ENCODE measurements around the gene NDUFB10.

Gene NDUFB10

DNA sequence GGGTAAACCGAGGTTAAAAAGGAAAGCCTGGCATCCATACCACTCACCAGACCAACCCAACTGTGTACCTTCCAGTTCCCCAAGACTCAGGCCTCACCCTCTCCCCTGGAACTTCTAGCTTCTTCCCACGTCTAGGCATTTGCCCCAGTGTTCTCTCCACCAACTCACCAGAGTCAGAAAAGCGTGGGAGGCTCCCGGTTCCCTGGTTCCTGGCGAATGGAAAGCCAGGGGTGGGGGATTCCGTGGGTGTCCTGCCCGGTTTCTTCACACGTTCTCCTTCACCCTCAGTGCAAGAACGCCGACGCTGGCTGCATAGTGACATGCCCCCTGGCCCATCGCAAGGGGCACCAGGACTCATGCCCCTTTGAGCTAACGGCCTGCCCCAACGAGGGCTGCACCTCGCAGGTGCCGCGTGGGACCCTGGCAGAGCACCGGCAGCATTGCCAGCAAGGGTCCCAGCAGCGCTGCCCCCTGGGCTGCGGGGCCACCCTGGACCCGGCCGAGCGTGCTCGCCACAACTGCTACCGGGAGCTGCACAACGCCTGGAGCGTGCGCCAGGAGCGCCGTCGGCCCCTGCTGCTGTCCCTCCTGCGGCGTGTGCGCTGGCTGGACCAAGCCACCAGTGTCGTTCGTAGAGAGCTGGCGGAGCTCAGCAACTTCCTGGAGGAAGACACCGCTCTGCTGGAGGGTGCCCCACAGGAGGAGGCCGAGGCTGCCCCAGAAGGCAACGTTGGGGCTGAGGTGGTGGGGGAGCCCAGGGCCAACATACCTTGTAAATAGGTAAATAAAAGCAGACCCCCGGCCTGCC lies 9.0 kb downstream of the NDUFB10 start:
- DNase-seq (ENCODE audit: low read depth in 2 of 2, low spot score in 1 of 2) = no peak

DNA sequence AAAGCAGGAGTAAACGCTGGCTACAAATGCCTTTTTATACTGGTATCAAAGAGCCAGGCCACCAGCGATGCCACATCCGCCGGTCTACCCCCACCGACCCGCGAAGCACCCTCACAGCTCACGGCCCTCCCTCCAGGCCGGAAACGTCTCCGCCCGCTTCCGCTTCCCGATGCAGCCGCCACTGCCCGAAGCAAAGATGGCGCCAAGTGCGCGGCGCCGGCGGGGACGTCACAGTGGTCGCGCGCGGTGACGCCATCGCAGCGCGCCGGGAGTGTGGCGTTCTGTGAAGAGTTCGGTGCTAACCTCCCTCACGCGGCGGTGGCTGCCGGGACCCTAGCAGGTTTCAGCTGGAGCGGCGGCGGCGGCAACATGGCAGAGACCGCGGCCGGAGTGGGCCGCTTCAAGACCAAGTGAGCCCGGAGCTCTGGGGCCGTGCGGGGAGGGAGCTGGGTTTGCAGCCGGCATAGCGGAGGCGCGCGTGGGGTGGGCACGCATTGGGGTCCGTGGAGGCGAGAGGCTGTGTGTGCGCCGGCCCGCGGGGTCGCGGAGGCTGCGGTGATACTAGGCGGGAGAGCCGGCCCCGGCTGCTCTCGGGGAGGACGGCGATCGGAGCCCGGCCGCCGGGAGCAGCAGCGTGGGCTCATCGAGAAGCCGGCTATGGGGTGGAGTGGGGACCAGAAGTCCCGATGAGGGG lies 12.6 kb downstream of the NDUFB10 start, which contains the start of gene TBL3:
Gene TBL3 (plus strand): TSS at position 258 of the 694 bp plus-strand sequence. CDS start 112 bp downstream, at position 370.
- DNase-seq (ENCODE audit: low read depth in 2 of 2, low spot score in 1 of 2) = peak; percentile 92 to 93

DNA sequence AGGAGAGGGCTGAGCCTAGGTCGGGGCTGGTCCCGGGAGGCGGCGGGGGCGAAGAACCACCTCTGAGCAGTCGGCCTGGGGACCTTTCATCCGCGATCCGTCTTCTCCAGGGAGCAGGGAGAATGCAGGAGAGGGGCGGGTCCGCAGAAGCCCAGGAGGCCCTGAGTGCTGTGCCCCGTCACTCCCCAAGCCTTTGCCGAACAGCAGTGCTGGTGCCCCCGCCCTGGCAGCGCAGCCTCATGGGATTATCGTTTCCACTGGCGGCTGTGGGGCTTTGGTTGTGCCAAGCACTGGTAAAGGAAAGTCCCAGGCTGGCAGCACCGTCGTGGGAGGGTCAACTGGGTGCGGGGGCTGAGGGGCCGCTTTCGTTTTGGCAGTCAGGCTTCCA lies 13.1 kb downstream of the NDUFB10 start:
- no peak for DNase-seq (ENCODE audit: low read depth in 2 of 2, low spot score in 1 of 2)

DNA sequence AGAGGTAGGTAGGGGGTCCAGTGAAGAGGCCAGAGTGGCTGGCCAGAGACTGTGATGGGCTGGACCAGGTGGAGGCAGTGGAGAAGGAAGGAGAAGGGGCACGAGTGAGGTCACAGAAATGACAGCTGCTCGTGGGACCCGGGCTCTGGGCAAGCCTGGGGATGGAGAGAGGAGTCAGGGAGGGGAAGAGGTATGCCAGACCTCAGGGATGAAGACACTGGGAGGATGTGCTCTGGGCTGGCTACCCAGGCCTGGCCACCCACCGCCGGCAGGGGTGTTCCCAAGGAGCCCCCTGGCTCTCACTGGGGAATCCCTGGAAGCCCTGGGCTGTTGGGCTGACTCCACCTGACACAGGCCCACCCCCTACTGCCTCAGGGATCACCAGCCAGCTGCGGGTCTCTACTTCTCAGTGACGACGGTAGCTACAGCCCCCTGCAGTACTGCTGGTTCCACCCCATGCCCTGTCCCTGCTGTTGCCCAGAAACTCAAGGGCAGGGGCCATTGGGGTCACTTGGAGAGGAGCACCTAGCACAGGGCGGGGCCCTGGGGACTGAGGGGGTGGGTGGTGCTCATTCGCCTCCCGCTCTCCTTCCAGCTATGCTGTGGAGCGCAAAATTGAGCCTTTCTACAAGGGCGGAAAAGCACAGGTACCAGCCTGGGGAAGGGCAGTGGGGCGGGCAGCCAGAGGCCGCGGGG lies 14.3 kb downstream of the NDUFB10 start:
- no peak for DNase-seq (ENCODE audit: low read depth in 2 of 2, low spot score in 1 of 2)

DNA sequence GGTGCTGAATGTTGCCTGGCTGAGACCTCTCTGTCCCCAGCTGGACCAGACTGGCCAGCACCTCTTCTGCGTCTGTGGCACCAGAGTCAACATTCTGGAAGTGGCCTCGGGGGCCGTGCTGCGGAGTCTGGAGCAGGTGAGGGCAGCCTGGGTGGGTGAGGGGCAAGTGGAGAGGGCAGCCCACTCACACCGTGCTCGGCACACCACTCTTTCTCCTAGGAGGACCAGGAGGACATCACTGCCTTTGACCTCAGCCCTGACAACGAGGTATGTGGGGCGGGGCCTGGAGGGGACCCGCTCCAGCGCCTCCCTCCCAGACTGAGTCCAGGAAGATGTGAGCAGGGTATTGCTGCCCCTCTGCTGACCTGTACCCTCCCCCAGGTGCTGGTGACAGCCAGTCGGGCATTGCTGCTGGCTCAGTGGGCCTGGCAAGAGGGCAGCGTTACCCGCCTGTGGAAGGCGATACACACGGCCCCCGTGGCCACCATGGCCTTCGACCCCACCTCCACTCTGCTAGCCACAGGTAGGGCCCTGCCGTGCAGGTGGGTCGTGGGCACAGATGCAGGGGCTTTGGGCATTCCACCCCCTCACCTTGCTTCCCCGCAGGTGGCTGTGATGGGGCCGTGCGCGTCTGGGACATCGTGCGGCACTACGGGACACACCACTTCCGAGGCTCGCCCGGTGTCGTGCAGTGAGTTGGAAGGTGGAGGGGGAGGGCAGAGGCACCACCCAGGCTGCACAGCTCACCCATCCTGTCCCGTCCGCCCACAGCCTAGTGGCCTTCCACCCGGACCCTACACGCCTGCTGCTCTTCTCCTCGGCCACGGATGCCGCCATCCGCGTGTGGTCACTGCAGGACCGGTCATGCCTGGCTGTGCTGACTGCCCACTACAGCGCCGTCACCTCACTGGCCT lies 15.1 kb downstream of the NDUFB10 start:
- no peak for DNase-seq (ENCODE audit: low read depth in 2 of 2, low spot score in 1 of 2)

DNA sequence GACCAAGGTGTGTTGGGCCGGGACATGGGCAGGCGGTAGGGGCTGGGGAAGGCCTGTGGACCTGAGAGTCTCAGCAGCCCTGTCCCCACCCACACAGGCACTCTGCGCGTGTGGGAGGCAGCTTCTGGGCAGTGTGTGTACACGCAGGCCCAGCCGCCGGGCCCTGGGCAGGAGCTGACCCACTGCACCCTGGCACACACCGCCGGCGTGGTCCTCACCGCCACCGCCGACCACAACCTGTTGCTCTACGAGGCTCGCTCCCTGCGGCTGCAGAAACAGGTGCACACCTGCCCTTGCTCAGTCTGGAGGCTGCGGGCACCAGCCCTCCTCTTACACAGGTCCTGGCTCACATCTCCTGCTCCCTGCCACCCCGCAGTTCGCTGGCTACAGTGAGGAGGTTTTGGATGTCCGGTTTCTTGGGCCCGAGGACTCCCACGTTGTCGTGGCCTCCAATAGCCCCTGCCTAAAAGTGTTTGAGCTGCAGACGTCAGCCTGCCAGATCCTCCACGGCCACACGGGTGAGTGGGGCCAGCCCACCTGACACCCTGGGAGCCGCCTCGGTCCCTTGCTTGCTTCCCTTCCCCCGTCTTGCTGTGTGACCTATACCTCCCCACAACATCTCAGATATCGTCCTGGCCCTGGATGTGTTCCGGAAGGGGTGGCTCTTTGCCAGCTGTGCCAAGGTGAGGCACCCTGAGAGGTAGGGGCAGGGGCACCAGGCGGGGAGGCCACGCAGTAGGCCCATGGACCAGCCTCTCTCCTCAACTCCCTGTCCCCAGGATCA lies 16.3 kb downstream of the NDUFB10 start:
- no peak for DNase-seq (ENCODE audit: low read depth in 2 of 2, low spot score in 1 of 2)

DNA sequence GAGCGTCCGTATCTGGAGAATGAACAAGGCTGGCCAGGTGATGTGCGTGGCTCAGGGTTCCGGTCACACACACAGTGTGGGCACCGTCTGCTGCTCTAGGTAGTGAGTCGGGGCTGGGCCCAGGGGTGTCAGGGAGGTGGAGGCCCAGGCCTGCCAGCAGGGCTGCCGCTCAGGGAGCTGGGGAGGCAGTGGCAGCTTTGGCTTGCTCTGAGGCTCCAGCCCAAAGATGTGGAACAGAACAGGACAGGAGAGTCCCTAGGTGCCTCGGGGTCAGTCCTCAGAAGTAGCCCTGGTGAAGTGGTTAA lies 16.8 kb downstream of the NDUFB10 start:
- DNase-seq (ENCODE audit: low read depth in 2 of 2, low spot score in 1 of 2) = no peak

DNA sequence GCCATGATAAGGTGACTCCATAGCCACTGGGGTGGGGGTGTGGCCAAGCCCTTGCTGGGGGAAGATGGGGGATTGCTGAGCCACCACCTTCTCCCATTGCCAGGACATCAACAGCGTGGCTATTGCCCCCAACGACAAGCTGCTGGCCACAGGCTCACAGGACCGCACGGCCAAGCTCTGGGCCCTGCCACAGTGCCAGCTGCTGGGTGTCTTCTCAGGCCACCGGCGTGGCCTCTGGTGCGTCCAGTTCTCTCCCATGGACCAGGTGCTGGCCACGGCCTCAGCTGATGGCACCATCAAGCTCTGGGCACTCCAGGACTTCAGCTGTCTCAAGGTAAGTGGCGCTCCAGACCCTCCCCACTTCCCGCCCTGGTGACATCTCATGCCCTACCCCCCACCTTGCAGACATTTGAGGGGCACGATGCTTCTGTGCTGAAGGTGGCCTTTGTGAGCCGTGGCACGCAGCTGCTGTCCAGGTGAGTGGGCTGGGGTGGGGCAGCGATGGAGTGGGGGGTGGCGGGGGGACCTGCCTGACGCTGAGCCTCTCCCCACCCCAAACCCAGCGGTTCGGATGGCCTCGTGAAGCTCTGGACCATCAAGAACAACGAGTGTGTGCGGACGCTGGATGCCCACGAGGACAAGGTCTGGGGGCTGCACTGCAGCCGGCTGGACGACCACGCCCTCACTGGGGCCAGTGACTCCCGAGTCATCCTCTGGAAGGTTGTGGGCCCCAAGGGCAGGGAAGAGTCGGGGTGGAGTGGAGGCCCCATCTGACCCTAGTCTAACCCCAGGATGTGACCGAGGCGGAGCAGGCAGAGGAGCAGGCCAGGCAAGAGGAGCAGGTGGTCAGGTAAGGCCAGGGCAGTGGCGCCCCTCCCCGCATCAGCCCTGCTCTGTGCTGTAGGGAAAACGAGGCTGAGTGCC lies 17.9 kb downstream of the NDUFB10 start:
- no peak for DNase-seq (ENCODE audit: low read depth in 2 of 2, low spot score in 1 of 2)

DNA sequence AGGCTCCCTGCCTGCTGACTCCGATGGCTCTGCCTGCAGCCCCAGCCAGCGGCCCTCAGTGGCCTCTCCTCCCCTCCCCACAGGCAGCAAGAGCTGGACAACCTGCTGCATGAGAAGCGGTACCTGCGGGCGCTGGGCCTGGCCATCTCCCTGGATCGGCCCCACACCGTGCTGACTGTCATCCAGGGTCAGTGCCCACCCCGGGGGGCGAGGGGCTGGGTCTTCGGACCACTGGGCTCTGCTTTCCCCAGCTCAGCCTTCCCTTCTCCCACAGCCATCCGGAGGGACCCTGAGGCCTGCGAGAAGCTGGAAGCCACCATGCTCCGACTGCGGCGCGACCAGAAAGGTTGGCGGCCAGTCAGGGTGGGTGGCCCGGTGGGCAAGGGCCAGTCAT lies 18.5 kb downstream of the NDUFB10 start:
- no peak for DNase-seq (ENCODE audit: low read depth in 2 of 2, low spot score in 1 of 2)

DNA sequence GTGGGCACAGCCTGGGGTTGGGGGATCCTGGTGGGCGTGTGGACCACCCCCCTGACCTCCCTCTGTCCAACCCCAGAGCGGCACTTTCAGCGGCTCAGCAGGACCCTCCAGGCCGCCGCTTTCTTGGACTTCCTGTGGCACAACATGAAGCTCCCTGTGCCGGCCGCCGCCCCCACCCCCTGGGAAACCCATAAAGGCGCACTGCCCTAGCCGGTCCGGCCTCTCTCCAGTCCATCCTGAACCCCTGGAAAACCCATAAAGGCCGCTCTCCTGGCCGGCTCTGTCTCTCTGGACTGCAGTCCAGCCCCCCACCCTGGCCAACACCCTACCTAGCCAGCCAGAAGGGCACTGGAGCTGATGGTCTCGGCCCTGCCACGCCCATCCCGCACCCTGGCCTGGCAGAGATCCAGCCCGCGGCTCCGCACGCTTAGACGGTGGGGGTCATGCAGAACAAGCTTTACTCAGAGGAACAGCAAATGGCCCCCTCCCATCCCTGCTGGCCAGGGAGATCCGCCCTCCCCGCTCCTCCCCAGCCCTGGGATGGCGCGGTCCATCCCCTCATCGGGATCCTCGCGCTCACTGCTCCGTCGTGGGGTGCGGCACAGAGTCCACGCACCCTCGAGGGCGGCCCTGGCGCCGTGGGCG lies 19.3 kb downstream of the NDUFB10 start:
- no peak for DNase-seq (ENCODE audit: low read depth in 2 of 2, low spot score in 1 of 2)

DNA sequence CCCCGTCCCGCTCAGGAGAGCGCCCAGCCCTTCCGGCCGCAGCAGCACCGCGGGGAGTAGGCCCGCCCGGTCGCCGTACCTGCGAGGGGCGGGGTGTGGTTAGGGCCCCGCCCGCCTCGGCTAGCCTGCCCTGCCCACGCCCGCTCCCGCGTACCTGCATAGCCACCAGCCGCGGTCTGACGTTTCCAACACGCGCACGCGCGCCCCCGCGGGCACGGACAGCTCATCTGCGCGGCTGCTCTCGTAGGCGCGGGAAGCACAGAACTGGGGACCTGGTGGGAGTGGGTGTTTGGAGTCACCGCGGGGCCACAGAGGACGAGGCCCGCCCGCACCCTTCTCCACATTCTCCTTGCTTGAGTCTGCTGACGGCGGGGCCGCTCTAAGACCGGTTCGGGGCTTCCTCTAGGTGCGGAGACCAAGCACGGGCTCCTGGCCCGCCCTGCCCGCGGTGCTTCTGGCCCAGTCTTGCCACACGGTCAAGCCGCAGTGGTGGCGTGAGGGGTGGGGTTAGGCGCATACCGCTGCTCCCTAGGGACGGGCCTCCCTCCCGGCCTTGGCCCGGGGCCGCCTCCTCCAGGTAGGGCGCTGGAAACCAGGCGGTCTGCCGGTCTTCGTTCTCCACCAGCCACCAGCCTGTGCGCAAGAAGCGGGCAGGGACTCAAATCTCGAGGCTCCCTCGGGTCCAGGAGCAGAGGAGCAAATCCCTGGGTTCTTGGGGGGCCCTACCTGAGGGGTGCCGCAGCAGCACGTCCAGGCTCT lies 20.1 kb downstream of the NDUFB10 start:
- no peak for DNase-seq (ENCODE audit: low read depth in 2 of 2, low spot score in 1 of 2)

DNA sequence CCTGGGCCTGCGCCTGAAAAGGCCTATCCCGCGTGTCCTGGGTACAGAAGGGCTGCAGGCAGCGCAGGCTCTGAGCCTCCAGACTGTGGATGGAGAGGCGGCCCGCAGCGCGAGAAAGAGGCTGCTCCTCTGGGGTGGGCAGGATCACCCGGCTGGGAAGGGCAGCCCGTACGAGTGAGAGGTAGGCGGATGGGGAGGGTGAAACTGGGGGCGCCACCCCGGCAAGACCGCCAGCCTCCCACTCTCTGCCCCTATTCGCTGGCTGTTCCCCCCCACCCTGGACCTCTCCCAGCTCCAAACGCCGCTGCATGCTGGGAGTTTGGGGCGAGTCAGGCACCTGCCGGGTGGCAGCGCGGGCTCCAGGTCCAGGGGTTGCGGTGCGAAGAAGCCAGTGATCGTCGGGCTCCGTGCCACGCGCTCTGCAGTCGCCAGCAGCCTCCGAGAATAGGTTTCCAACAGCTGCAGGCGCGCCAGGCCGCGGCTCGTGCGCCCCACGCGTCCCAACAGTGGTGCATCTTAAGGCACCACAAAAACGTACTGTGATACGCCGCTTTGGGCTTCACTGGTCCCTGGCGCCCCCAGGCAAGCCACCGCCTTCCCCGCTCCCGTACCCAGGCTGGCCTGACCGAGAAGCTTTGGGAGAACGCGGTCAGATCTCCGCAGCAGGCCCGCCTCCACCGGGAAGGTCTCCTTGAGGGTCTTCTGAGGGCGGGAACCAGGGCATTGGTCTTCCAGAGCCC lies 20.9 kb downstream of the NDUFB10 start:
- no peak for DNase-seq (ENCODE audit: low read depth in 2 of 2, low spot score in 1 of 2)

DNA sequence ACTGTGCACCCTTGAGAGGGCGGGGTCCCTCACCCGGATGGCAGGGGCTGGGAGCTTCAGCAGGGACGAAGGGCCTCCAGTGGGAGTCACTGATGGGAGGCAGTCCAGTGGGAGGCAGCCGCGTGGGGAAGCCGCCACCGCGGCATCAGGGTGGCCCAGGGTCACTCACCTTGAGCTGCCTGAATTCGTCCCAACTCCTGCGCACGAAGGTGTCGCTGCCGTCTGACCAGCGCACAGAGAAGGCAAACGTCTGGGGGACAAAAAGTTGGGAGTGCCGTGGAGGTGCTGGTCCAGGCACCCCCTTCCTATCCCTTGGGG lies 21.4 kb downstream of the NDUFB10 start:
- DNase-seq (ENCODE audit: low read depth in 2 of 2, low spot score in 1 of 2) = no peak

DNA sequence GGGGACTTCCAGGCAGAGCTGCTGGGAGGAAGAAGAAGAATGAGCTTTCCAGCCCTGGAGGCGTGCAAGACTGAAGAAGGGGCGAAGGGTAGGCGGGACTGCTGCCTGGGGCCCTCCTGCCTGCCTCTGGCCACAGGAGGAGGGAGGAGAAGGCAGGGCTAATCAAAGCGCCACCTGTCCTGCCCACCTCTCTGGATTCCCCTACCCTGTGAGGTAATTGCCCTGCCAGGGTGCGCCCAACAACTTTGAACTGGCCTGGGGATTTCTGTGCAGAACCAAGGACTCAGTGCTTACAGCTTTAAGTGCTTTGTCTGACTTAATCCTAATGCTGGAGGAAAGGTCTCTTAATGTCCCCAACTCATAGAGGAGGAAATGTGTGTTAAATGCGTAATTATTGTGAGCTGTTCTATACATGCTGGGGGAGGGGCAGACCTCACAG lies 22.1 kb downstream of the NDUFB10 start, which contains the start of gene NOXO1:
Gene NOXO1 (minus strand): TSS at position 72 of the 439 bp plus-strand sequence. CDS start 290 bp downstream, outside the sequence.
- DNase-seq (ENCODE audit: low read depth in 2 of 2, low spot score in 1 of 2) = no peak

DNA sequence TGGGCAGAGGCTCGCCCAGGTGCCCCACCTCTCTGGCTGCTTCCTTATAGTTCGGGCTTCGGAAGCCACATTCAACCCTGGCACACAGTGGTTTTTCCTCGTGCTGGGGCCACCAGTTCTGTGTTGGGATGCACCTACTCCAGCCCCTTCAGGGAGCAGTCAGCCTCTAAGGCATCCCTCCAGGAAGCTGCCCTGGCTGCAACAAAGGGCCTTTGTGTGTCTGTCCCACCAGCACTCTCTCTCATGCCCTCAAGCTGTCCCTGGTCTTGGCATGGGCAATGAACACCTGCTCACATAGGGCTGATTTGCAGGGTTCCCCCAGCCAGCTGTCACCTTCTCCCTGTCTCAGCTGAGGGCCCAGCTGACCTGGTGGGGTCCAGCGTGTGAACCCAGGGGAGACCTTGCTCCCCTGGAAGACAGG lies 22.7 kb downstream of the NDUFB10 start:
- no peak for DNase-seq (ENCODE audit: low read depth in 2 of 2, low spot score in 1 of 2)

DNA sequence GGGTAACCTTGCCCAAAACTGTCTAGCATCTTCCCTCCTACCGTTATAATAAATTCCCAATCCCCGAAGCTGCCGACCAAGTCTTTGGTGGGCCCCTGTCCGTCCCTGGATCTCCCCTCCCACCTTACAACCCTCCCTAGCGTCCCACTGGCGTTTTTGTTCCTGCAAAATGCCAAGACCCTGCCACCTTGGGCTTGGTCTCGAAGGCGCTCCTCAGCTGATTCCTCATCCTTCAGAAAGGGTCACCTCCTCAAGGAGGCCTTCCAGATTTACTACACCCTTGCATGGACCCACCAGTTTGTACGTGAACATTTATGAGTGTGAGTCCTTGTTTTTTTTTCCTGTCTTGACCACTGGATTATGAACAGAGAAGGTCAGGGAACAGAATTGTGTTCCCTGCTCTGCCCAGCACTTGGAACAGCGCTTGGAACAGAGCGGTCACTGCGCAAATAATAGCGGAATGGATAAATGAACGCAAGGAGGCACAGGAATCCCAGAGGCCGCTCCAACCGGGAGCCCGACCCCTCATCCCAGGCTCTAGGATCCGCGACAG lies 23.7 kb downstream of the NDUFB10 start:
- DNase-seq (ENCODE audit: low read depth in 2 of 2, low spot score in 1 of 2) = no peak

All from stimulated activated CD8-positive, alpha-beta memory T cell treated with anti-CD3 and anti-CD28 coated beads, Interleukin-4, amount 100 ng/mL, for 1 hour (primary cell).